GM10266 (cell line): Measurements from ENCODE around the gene IPO4.
"Not testable (repeated sequence)": the region's sequence is repeated elsewhere in the genome, so short reads cannot be mapped to it uniquely, and the experiment has no call there.

Source experiments
- DNase-seq: peaks from one replicate; pipeline ENCODE4 v3.0.0; 2012; ENCODE audit errors: extremely low spot score
- TF ChIP-seq, protein P1 (sequence below): IDR thresholded peaks from 2 replicates; pipeline ENCODE4 v1.5.1; 2012; ENCODE audit warnings: mild to moderate bottlenecking, low read depth; ENCODE audit not compliant: control insufficient read depth, insufficient read depth; ENCODE audit errors: missing control alignments

IPO4 gene

DNA sequence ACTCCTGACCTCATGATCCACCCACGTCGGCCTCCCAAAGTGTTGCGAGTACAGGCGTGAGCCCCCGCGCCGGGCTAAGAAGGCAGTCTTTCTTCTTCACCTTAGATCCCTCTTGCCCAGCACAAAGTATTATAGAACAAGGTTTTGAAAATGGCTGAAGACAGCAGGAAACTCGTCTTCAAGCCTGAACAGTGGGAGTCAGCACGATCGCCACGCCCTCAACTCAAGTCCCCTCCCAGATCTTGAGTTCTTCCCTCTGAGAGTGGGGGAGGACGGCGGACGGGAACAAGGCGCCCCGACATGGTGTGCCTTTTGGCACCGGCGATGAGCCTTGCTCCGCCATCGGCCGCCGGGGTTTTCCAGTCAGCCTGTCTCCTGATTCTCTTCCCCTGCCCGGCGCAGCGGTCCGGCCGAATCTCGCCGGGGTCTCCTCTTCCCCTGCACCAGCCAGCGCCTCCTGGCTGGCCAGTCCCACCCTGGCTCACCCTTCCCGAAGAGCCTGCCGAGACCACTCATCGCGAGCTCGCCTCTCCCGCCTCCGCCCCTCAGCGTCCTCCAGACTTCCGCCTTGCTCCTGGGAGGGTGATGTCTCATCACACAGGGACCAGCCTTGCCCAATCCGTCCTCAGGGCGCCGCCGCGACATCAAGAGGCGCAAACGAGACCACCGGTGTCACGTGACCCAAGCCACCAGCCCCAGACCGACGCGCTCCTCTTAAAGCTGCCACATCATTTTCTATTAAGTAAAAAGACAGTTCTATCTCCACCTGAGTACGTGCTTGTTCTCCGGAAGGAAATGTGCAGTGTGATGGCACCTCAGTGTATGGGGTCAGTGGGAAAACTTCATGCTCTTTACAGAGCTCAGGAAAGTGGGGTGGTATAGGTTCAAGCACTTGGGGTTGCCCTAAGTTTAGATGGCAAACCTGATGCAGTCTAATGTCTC lies 24.6 kb upstream of the IPO4 start, which contains the start of gene CHMP4A:
Gene CHMP4A (minus strand): TSS at position 565 of the 942 bp plus-strand sequence. CDS start 49 bp downstream, at position 516.
- DNase-seq: peak; percentile 92
- TF ChIP-seq, protein P1, sequence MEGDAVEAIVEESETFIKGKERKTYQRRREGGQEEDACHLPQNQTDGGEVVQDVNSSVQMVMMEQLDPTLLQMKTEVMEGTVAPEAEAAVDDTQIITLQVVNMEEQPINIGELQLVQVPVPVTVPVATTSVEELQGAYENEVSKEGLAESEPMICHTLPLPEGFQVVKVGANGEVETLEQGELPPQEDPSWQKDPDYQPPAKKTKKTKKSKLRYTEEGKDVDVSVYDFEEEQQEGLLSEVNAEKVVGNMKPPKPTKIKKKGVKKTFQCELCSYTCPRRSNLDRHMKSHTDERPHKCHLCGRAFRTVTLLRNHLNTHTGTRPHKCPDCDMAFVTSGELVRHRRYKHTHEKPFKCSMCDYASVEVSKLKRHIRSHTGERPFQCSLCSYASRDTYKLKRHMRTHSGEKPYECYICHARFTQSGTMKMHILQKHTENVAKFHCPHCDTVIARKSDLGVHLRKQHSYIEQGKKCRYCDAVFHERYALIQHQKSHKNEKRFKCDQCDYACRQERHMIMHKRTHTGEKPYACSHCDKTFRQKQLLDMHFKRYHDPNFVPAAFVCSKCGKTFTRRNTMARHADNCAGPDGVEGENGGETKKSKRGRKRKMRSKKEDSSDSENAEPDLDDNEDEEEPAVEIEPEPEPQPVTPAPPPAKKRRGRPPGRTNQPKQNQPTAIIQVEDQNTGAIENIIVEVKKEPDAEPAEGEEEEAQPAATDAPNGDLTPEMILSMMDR: peak; percentile 1

DNA sequence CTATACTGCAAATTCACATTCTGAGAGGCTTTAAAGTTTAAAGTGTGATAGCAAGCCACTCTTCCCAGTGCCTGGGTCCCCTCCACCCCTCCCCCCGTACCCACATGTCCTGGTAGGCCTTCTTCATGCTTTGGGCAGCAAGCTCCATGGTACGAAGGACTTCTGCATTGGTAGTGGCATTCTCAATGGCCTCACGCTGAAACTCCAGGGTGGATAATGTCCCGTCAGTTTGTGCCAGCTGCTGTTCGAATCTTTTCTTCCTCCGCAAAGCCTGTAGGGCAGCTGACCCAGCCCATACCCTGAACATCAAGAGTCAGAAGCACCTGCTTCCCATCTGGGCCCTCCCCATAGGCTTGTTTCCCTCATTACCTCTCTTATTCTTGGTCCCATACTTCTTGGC lies 22.7 kb upstream of the IPO4 start:
- DNase-seq: no peak
- TF ChIP-seq, protein P1: no peak

DNA sequence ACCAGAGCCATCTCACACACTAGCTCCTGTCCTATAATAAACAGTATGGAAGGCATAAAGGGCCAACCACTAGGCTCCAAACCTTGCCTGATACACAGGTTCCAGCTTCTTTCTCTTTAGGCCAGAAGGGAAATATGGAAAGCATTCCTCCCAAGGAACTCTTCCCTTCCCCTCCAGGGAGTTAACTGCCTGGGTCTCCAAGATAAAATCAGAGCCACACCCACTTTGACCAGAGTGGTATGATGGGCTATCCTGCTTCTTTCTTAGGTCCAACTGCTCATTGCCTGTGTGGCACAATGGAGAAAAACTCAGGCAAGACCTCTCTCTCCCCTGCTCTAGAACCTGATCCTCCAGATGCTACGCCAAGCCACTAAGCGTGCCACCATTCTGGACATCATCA lies 19.0 kb upstream of the IPO4 start:
- TF ChIP-seq, protein P1: no peak
- no peak for DNase-seq

DNA sequence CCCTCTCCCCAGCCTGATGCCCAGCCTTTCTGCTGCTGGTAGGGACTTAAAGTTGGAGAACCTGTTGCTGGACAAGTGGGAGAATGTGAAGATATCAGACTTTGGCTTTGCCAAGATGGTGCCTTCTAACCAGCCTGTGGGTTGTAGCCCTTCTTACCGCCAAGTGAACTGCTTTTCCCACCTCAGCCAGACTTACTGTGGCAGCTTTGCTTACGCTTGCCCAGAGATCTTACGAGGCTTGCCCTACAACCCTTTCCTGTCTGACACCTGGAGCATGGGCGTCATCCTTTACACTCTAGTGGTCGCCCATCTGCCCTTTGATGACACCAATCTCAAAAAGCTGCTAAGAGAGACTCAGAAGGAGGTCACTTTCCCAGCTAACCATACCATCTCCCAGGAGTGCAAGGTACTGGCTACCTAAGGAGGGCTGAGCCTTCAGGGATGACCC lies 18.5 kb upstream of the IPO4 start:
- TF ChIP-seq, protein P1: no peak
- no peak for DNase-seq

DNA sequence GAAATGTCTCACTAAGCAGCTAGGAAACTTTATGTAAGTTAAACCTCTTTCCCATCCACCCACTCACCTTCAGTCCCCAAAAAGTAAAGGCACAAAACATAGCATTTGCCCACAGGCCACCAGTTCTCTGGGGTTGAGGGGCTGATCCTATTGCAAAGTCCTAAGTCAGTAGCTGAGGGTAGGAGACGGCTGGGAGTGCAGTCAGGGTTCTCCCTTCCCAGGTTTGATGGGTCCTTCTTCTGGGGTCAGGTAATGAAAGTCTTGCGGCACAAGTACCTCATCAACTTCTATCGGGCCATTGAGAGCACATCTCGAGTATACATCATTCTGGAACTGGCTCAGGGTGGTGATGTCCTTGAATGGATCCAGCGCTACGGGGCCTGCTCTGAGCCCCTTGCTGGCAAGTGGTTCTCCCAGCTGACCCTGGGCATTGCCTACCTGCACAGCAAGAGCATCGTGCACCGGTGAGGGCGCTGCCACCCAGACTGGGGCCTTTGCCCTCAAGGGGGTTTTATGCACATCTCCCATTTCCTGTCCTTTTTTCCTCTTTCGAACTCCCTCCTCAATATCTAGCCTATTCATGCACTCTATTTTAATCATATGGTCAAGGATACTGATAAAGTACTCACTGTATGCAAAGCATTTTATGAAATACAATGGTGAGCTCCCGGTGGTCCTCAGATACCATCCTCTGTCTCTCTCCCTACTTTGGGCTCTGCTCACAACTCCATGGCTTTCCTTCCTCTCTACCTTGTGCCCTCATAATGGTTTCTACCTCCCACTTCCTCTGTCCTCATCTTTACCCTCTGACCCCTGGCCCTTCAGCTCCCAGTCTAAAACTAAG lies 17.9 kb upstream of the IPO4 start:
- TF ChIP-seq, protein P1: no peak
- DNase-seq: no peak

DNA sequence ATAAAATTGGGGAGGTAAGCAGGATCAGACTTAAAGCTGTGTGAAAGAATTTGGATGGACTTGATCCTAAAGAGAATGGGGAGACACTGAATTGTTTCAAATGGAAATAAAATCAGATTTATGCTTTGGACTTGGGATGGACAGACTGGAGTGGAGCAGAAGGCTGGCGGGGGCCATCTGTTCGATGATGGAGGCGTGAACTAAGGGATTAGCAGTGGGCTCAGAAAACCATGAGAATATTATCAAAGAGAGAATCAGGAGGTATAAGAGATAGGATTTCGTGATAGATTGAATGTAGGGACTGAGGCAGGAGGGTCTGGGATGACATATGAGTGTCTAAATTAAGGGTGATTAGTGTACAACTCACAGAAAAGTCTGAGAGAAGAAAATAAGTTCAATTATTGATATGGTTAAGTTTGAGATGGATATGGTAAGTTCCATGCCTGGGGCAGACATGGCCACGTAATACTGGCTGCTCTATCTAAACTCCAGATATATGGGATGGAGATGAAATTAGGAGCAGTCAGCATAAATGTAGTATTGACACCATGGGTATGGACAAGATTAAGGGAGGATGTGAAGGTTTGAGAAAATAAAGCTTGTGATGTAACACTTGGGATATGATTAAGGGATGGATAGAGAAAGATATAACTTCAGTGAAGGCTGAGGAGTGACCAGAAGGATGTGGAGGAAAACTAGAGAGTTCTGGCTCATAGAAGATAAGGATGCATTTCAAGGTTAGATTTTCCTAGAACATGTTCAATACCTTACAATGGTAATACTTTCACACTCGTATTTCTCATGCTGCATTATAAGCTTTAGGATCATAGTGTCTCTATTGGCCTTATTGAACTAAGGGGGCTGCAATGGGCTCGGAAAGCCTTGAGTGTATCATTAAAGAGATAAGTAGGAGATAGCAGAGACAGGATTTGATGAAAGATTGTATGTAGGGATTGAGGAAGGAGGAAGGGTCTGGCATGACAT lies 15.8 kb upstream of the IPO4 start:
- TF ChIP-seq, protein P1: no peak
- DNase-seq: no peak

DNA sequence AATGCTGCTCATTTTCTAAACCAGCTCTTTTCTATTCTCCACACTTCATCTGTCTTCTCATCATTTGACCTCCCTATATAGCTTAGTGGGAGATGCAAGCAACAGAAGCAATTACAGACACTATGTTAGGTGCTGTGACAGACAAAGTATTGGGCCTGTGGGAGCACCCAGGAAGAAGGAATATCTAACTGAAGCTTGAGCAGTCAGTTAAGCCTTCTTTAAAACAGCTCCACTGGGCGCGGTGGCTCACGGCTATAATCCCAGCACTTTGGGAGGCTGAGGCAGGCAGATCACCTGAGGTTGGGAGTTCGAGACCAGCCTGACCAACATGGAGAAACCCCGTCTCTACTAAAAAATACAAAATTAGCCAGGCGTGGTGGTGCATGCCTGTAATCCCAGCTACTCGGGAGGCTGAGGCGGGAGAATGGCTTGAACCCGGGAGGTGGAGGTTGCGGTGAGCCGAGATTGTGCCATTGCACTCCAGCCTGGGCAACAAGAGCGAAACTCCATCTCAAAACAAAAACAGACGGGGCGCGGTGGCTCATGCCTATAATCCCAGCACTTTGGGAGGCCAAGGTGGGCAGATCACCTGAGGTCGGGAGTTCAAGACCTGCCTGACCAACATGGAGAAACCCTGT lies 14.8 kb upstream of the IPO4 start:
- not testable (repeated sequence) for DNase-seq

DNA sequence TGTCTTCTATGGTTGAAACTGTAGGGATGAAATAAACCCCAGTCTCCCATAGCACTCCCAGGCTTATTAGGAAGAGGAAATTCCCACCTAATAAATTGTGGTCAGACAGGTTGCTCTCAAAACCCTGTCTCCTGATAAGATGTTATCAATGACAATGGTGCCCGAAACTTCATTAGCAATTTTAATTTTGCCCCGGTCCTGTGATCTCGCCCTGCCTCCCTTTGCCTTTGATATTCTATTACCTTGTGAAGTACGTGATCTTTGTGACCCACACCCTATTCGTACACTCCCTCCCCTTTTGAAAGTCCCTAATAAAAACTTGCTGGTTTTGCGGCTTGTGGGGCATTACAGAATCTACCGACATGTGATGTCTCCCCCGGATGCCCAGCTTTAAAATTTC lies 13.9 kb upstream of the IPO4 start:
- DNase-seq: not testable (repeated sequence)
